Skeletal muscle tissue (tissue), 4 donors: ENCODE results near the gene PRLH. TPM values are rescaled to one million over a fixed set of nuclear protein-coding genes. Genes with fewer than 3 reads are reported as not detected.
A peak's percentile ranks its signal among the peaks of the same experiment; 100 is the strongest.

Source experiments
- H3K27ac ChIP-seq: one replicate; pipeline ENCODE4 v1.7.0; 2013; ENCODE audit warnings: mild to moderate bottlenecking, low read depth, low read length, inconsistent platforms
- H3K27me3 ChIP-seq, 3 donors: one replicate each; pipeline ENCODE4 v1.7.0; 2013; ENCODE audit warnings: low read length in 3 of 3; ENCODE audit not compliant: control insufficient read depth in 3 of 3, insufficient read depth in 3 of 3
- H3K36me3 ChIP-seq, 3 donors: one replicate each; pipeline ENCODE4 v1.7.0; 2013; ENCODE audit warnings: low read length in 3 of 3; ENCODE audit not compliant: control insufficient read depth in 3 of 3, insufficient read depth in 3 of 3
- H3K4me1 ChIP-seq, 3 donors: one replicate each; pipeline ENCODE4 v1.7.0; 2013; ENCODE audit warnings: low read length in 3 of 3, mild to moderate bottlenecking in 3 of 3; ENCODE audit not compliant: control insufficient read depth in 3 of 3, insufficient read depth in 3 of 3
- H3K4me3 ChIP-seq, 3 donors: one replicate each; pipeline ENCODE4 v1.7.0; 2013; ENCODE audit warnings: low read length in 3 of 3
- H3K9ac ChIP-seq, 3 donors: one replicate each; pipeline ENCODE4 v1.7.0; 2013; ENCODE audit warnings: low read length in 3 of 3, mild to moderate bottlenecking in 3 of 3, moderate library complexity in 2 of 3, low read depth in 1 of 3
- H3K9me3 ChIP-seq, 3 donors: one replicate each; pipeline ENCODE4 v1.7.0; 2013; ENCODE audit warnings: low read length in 3 of 3; ENCODE audit not compliant: control insufficient read depth in 3 of 3
- total RNA-seq: library from RNA; depleted of rRNA; stranded (reverse); fragments of >200 nt; gene quantifications from one replicate; pipeline ENCODE4 v1.2.3, GENCODE V29; 2014
- donor health status: Osteomylitis.

Gene PRLH
- total RNA-seq, 1 donor from 2014 or later: not detected

DNA sequence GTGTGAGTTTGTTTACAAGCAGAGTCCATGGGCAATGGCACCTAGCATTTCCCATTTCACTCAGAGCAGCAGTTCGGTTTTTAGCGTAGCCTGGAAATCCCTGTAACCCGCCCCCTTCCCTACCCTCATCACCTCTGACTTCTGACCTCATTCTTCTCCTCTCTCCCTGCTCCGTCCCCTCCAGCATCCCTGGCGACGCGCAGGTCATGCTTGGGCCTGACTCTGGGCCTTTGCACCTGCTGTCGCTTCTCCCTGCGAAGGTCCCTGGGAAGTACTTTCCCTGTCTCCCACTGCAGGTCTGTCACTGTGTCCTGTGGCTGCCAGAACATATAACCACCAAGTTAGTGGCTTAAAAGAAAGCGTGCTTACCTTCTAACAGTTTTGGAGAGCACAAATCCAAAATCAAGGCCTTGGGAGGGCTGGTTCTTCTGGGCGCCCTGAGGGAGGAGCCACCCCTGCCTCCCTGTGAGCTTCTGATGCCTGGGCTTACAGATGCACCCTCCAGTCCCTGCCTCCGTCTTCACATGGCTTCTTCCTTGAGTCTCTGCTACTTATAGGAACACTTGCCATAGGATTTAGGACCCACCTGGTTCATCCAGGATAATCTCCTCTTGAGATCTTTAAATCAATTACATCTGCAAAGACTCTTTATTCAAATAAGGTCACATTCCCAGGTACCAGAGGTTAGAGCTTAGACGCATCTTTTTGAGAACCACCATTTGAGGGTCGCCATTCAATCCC lies 32.3 kb downstream of the PRLH start:
- H3K4me3 ChIP-seq: no peak overlapping the region
- peaks cover 25 to 55% (median 34%) of the 10 kb centered on the region in 3 donors for H3K4me1 ChIP-seq
- no peak overlapping the region for H3K27ac ChIP-seq

DNA sequence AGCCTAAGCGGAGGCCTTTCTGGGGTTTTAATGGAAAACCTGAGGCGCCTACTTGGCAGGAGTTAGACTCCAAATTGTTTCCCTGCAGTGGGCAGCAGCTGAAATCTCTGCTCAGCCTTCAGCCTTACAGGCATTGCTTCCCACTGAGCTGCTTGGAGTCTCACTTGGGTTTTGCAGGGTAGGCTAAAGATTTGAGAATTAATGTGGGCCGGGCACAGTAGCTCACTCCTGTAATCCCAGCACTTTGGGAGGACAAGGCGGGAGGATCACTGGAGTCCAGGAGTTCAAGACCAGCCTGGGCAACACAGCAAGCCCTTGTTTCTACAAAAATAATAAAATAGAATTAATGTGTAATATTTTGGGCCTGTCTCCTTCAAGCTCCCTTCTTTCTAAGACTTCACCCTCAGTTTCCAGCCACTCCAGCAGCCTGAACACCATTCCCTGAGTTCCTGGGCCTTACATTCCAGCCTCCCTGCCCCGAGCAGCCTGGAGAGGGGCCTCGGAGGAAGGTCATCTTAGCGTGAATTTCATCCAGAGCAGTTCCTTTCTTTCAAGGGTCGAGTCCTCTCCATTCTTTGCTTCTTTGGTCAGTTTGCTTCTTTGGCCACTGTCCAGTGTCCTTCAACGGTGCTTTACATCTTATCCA lies 33.2 kb downstream of the PRLH start:
- H3K36me3 ChIP-seq: no peaks in the 10 kb centered on the region
- peak overlapping the region; percentile 96 for H3K27ac ChIP-seq
- H3K27me3 ChIP-seq: no peaks in the 10 kb centered on the region
- peaks cover 29 to 53% (median 34%) of the 10 kb centered on the region in 3 donors for H3K4me1 ChIP-seq
- no peaks in the 10 kb centered on the region for H3K9me3 ChIP-seq
- H3K9ac ChIP-seq: peak overlapping the region; percentile 62 to 89 (median 87)
- H3K4me3 ChIP-seq: peak overlapping the region; percentile 46 to 66 (median 58)

More for the DNA sequence above, 32.3 kb downstream of the PRLH start:
- no peaks in the 10 kb centered on the region for H3K27me3 ChIP-seq
- no peaks in the 10 kb centered on the region for H3K36me3 ChIP-seq
- H3K9ac ChIP-seq: peak overlapping the region in 1 of 3 donors; percentile 46
- H3K9me3 ChIP-seq: no peaks in the 10 kb centered on the region

DNA sequence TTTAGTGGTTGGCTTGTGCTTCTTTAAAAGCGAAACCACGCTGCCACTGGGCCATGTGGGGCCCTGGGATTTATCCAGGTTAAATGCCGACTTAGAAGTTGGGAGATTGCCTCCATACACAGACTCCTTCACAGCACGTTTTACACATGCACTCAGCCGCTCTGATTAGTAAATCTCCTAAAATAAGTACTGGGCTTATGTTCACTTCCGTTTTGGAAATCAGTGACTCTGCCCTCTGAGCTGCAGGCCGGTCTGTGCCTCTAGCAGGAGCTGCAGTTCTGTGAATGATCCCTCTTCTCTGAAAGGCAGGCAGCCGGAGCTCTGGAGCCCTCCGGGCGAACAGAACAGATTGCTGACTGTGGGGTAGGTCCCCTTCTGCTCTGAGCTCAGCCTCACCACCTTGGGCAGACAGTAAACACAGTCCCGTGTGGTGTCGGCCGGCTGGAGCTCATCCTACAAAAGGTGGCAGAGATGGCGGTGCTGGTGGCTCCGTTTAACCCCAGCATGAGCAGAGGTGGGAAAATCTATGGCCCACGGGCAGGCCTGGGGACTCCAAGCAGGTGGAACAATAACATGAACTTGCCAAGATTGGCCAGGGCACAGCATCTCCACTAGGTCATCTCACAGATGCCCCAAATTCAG lies 34.0 kb downstream of the PRLH start:
- Histone ChIP-seq H3K4me1 (peaks cover 22 to 46% (median 26%) of the 10 kb centered on the region in 3 donors), H3K9me3 (no peaks in the 10 kb centered on the region), H3K4me3 (peak overlapping the region; percentile 46 to 66 (median 58)), H3K9ac (peak overlapping the region; percentile 64 to 89 (median 87)), H3K27me3 (no peaks in the 10 kb centered on the region), H3K36me3 (no peaks in the 10 kb centered on the region), H3K27ac (peak overlapping the region; percentile 96)

DNA sequence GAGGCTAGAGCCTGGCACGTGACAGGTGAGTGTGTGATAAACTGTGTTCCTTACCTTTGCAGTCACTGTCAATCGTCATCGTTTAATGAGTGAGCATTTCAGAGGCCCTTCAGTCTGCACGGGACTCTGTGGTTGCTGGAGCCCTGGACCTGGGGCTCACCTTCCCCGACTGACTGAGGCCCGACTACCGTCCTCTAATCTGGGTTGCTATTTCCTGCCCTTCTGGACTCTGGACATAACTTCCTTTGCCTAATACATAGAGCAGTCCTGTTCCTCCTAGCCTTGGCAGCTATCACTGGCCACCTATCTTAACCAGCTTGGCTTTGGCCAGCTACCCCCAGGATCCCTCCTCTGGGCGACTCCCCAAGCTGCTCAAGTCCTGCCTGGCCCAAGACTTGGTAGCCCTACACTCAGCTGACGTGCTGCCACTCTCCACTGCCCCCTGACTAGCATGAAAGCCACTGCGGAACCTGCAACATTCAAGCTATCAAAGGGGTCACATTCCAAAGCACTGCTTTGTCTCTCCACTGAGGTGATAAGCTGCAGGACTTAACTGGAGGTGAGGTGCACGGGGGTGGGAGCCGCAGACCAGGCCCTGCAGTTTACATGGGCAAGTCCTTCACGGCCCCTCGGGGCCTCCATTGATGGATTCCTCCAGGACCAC lies 35.2 kb downstream of the PRLH start:
- peaks cover 21 to 44% (median 25%) of the 10 kb centered on the region in 3 donors for H3K4me1 ChIP-seq
- H3K27ac ChIP-seq: peak overlapping the region; percentile 96

DNA sequence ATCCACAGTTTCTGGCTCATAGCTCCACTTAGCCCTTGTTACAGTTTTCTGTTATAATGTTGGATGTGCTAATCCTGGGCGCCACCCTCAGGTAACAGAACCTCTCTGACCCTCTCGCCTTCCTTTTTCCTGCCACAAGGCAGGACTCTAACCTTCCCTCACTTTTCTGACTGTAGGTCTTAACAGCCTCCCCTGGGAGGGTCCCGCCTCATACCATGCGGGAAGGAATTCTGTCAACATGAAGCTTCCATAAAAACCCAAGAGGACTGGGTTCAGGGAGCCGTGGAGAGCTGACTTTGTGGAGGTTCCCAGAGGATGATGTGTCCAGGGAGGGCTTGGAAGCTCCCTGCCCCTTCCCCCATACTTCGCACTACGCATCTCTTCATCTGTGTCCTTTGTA lies 36.0 kb downstream of the PRLH start:
- peaks cover 21 to 43% (median 25%) of the 10 kb centered on the region in 3 donors for H3K4me1 ChIP-seq
- H3K27me3 ChIP-seq: no peaks in the 10 kb centered on the region
- H3K9ac ChIP-seq: no peak overlapping the region

More for the DNA sequence above, 35.2 kb downstream of the PRLH start:
- no peak overlapping the region for H3K9ac ChIP-seq
- H3K36me3 ChIP-seq: no peaks in the 10 kb centered on the region
- no peak overlapping the region for H3K4me3 ChIP-seq
- H3K27me3 ChIP-seq: no peaks in the 10 kb centered on the region
- no peaks in the 10 kb centered on the region for H3K9me3 ChIP-seq

DNA sequence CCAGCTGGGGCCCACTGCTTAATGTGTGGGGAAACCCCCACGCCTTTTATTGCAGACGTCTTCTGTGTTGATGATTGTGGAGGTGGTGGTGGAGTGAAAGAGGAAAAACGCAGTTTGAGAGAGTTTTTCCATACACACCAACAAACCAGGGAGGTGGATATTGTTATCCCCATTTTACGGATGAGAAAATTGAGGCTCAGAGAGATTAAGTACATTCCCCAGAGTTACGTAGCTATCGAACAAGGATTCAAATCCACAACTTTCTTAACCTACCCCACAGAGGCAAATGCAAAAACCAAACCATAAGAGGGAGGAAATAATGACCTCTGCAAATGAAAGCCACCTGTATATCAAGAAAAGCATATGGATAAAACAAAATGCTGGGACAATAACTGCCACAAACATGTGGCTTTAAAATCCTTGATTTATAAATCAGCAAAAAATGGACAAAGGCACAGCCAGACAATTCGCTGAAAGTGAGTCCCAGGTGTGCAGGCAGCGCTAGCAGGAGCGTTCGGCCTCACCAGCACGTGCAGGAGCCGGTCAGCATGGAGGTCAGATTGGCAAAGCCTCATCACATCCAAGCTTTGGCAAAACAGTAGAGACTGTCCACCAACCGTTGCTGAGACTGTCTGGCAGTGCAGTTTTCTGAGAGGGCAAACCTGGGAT lies 36.8 kb downstream of the PRLH start:
- Histone ChIP-seq H3K36me3 (no peaks in the 10 kb centered on the region), H3K9me3 (no peaks in the 10 kb centered on the region), H3K27ac (peak overlapping the region; percentile 10), H3K4me3 (peak overlapping the region in 1 of 3 donors; percentile 49), H3K4me1 (peaks cover 21 to 39% (median 25%) of the 10 kb centered on the region in 3 donors), H3K9ac (peak overlapping the region in 2 of 3 donors; percentile 4 to 38), H3K27me3 (no peaks in the 10 kb centered on the region)

More for the DNA sequence above, 36.0 kb downstream of the PRLH start:
- no peaks in the 10 kb centered on the region for H3K9me3 ChIP-seq
- no peak overlapping the region for H3K4me3 ChIP-seq
- H3K27ac ChIP-seq: no peak overlapping the region
- no peaks in the 10 kb centered on the region for H3K36me3 ChIP-seq

DNA sequence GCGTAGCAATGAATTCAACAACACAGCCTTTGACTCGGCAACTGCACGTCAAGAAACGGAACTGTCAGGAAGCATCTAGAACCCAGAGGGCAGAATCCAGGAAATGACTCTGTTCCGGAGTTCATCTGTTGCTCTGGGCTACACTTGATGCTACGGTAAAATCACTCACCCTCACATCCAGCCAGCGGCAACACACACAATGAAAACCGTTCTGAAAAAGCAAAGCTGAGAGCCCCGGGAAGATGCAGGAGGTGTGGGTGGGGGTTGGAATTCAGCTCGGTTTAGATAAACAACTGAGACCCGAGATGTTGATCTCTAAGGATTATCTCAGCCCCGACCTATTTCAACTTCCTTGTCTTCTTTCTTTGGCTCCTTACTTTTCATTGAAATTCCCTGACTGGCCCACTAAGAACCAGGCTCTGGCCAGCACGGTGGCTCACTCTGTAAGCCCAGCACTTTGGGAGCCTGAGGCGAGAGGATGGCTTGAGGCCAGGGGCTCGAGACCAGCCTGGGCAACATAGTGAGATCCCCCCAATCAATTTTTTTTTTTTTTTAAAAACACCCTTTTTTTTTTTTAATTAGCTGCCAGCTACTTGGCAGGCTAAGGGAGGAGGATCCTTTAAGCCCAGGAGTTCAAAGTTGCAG lies 37.5 kb downstream of the PRLH start:
- Histone ChIP-seq H3K4me3 (peak overlapping the region in 2 of 3 donors; percentile 24 to 49), H3K9ac (peak overlapping the region; percentile 8 to 38 (median 35))

DNA sequence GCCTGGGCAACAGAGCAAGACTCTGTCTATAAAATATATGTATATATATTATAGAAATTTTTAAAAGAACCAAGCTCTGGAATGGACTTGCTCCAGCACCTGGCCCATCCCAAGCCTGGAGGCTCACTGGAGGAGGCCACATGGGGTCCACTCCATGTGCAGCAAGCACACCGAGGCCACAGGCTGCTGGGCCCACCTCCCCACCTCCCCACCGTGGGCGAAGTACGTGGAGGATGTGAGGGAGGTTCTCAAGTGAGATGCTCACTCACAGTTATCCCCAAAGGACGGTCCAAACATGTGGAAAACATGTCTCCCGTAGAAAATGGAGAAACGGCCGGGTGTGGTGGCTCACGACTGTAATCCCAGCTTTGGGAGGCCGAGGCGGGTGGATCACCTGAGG lies 38.0 kb downstream of the PRLH start:
- Histone ChIP-seq H3K27me3 (no peaks in the 10 kb centered on the region), H3K9ac (no peak overlapping the region), H3K9me3 (no peaks in the 10 kb centered on the region), H3K27ac (no peak overlapping the region), H3K4me1 (peaks cover 21 to 31% (median 23%) of the 10 kb centered on the region in 3 donors), H3K4me3 (no peak overlapping the region), H3K36me3 (no peaks in the 10 kb centered on the region)

More for the DNA sequence above, 37.5 kb downstream of the PRLH start:
- H3K9me3 ChIP-seq: no peaks in the 10 kb centered on the region
- no peaks in the 10 kb centered on the region for H3K27me3 ChIP-seq
- H3K27ac ChIP-seq: peak overlapping the region; percentile 10
- no peaks in the 10 kb centered on the region for H3K36me3 ChIP-seq
- H3K4me1 ChIP-seq: peaks cover 21 to 35% (median 25%) of the 10 kb centered on the region in 3 donors

DNA sequence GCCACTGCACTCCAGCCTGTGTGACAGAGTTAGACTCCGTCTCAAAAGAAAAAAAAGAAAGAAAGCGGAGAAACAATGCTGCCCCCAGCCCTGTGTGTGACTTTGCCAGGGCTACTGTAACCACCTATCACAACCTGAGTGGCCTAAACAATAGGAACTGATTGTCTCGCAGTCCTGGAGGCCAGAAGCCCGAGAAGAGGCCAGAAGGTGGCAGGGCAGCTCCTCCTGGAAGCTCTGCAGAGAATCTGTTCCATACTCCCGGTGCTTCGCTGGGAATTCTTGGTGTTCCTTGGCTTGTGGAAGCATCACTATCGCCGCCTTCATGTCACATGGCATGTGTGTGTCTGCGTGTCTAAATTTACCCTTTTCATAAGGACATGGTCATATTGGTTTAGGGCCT lies 38.6 kb downstream of the PRLH start:
- H3K27ac ChIP-seq: no peak overlapping the region
- H3K9me3 ChIP-seq: no peaks in the 10 kb centered on the region
- no peaks in the 10 kb centered on the region for H3K27me3 ChIP-seq

More for the DNA sequence above, 38.6 kb downstream of the PRLH start:
- peaks cover 17 to 25% (median 18%) of the 10 kb centered on the region in 3 donors for H3K4me1 ChIP-seq
- H3K36me3 ChIP-seq: no peaks in the 10 kb centered on the region
- no peak overlapping the region for H3K4me3 ChIP-seq
- no peak overlapping the region for H3K9ac ChIP-seq
